Amniotic epithelial cell (primary cell): ENCODE data around the gene RDH12.
A peak's percentile ranks its signal among the peaks of the same experiment; 100 is the strongest.
"Not testable (repeated sequence)": the region's sequence is repeated elsewhere in the genome, so short reads cannot be mapped to it uniquely, and the experiment has no call there.

ENCODE experiments used
- DNase-seq: peaks from one replicate; pipeline ENCODE4 v3.0.0-alpha.2; 2010; ENCODE audit warnings: low read depth

The RDH12 gene

GRCh38 chr14:67701492-67701891 lies at the start of gene RDH12:
RDH12 (plus strand) TSS chr14:67701886; CDS start chr14:67722643, 20,757 bp downstream.
- not testable (repeated sequence) for DNase-seq

GRCh38 chr14:67652189-67652588 lies 49.5 kb upstream of the RDH12 start:
- DNase-seq = no peak

DNA sequence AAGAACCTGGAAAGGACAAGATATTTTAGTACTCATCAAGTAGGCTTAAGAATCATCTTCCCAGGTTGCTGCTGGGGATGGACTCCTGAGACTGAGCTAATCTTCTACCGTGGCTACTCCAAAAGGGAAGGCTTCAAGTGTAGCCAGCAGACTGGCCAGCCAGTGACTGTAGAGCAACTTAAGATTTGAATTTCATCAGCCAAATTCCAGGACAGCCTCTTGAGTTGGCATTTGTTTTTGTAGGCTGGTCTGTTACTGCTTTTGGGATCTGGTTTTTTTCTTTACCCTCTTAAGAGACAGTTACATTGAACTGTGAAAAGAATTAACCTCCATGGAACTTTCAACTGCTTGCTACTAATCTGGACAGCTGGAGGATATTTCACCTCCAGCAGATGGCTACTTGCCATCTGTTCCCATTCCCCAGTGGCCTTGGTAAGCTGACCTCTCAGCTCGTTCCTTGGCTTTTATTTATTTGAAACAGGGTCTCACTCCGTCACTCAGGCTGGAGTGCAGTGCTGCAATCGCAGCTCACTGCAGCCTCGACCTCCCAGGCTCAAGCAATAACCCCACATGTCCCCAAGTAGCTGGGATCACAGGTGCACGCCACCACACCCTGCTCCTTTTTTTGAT lies 47.9 kb upstream of the RDH12 start:
- no peak for DNase-seq

GRCh38 chr14:67663633-67664032 lies 38.1 kb upstream of the RDH12 start:
- no peak for DNase-seq

GRCh38 chr14:67665868-67666267 lies 35.8 kb upstream of the RDH12 start:
- DNase-seq = peak; percentile 63

DNA sequence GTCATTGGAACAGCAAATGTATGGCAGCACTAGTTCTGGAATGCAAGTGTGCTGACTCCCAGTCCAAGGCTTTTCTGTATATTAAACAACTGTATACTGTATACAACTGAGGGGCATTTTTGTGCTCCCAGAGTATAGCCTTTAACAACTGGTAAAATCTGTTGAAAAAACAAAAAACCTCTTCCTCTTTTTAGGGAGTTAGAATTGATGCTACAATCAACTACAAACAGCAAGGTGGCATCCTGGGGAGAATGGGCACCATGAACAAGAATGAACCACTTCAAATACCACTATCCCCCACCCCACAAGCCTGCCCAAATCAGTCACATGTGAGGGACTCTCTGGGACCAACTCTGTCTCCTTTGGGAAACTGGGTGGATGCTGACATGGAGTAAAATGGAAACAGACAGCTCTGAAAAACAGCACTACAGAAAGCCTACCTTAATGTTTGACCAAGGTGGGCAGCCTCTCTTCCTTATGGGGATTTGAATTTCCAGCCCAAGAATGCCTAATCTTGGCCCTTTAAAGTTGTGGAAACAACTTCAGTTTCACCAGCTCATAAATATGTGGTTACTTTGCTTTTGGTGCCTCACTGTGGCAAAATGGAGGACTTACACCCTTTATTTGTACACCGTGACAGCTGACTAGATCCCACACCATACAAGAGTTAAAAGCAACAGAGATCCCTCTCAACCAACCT lies 34.8 kb upstream of the RDH12 start:
- DNase-seq = peak; percentile 63

DNA sequence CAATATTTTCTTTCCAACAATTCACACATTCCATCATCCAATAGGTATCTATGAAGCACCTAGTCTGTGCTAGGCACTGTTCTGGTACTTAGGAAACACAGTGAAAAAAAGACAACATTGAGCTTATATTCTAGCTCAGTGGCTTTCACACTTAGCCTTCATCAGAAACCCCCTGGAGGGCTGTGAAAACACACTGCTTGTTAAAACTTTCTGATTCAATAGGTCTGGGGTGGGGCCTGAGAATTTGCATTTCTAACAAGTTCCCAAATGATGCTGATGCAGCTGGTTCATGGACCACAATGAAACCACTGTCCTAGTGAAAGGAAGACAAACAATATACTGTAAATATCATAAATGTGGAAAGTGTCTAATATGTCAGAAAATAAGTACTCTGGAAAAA lies 33.1 kb upstream of the RDH12 start:
- no peak for DNase-seq

- peak; percentile 47 for DNase-seq
Measured at GRCh38 chr14:67673451-67673850, 28.2 kb upstream of the RDH12 start.

GRCh38 chr14:67674139-67674479 lies 27.6 kb upstream of the RDH12 start:
- DNase-seq = no peak

DNA sequence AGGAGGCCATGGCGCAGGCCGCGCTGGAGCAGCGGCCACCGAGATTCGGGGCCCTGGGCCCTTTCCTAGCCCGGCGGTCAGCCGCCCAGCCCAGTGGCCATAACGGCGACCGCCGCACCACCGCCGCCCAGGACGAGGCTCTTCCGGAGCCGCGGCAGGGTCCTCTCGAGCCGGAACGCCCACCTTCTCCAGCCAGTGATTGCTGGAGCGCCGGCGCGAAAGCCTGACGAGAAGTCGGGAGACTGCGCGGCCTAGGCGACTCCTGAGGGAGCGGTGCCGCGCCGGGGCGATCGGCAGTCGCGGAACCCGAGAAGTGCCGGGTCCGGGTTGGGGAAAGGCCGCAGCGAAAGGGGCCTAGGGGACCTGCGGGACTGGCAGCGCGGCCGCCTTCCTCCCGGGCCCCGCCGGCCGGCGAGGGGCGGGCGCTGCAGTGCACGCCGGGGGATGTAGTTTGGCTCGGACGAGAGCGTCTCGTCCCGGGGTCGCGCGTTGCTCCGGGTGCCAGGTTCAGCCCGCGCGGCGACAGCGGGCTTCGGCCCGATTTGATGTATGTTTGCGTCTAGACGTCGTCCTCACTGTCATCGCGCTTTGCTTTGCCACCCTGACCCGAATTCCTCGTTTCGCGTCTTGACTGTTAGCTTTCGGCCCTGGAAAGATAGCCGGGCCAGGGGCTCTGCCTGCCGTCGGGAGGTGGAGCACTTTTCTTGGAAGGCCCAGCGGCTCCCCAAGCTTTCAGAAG lies 27.0 kb upstream of the RDH12 start, which contains the start of gene VTI1B:
TSS of gene VTI1B (minus strand) at position 153 of the 739 bp plus-strand sequence. CDS start at position 10, 143 bp downstream.
- peak; percentile 59 for DNase-seq

DNA sequence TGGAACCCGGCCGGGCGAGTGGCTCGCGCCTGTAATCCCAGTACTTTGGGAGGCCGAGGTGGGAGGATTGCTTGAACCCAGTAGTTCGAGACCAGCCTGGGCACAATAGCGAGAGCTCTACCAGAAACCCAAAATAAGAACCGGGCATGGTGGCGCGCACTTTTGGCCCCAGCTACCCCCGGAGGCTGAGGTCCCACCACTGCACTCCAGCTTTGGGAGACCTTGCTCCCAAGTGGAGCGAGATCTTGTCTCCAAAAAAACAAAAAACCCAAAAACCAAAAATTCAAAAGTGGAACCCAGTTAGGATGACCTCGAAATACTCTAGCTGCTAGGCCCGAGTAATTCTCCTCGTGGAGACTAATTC lies 26.5 kb upstream of the RDH12 start:
- DNase-seq = no peak

GRCh38 chr14:67679006-67679405 lies 22.7 kb upstream of the RDH12 start:
- DNase-seq = no peak

DNA sequence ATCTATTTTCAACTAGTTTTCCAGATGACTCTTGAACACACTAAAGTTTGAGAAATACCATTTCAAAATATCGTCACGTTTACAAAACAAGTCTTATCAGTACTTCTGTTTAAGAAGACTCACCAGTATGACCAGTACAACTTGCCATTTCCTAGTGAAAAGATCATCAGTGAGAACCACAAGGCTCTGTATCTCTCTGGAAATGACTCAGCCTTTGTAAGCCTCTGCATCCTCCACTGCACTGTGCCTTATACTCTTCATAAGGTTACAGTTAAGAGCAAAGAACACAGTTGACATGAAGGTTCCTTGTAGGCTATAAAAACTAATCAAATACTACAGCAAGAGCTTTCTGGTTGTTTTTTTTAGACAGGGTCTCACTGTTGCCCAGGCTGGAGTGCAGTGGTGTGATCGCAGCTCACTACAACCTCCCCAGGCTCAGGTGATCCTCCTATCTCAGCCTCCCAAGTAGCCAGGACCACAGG lies 21.5 kb upstream of the RDH12 start:
- DNase-seq = peak; percentile 100

DNA sequence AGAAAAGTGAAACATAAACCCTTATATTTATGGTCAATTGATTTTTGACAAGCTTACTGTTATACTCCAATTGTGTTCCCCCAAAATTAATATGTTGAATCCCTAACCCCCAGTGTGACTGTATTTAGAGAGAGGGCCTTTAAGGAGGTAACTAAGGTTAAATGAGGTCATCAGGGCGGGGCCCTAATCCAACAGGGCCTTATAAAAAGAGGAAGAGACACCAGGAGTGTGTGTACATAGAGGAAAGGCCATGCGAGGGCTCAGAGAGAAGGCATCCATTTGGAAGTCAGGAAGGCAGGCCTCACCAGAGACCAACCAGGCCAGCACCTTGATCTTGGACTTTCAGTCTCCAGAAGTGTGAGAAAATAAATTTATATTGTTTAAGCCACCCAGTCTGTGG lies 20.7 kb upstream of the RDH12 start:
- no peak for DNase-seq

DNA sequence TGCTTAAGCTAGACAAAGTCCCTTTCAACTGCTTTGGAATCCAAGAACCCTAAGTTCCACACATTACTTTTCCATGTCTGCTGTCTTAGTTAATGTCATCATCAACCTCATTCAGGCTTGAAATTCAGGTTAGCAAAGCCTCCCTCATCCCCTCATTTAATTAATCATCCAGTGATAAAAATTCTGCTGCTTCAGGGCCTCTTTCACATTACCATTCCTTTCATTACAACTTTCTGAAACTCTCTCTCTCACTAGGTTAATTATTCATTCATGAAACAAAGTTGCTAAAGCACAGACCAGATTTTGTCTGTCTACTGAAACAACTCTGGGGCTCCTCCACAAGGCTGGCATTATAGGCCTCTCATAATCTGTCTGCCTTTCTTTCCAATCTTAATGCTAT lies 17.8 kb upstream of the RDH12 start:
- DNase-seq = peak; percentile 42

DNA sequence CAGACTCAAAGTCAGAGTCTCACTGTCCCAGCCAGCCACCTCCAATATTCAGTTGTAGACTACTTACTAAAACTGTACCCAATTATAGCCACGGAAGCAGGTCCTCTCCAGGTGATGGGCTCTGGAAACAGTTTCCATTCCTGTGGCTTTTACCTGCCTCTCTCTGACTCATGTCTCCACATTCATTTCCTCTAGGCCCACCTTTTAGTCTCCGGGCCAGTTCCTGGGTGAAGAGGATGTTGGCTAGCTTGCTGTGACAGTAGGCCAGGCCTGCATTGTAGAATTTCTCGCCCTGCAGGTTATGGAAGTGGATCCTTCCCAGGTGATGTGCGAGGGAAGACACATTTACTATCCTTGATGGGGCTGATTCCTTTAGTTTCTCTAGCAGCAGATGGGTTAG lies 11.7 kb upstream of the RDH12 start:
- DNase-seq = no peak

GRCh38 chr14:67694791-67695393 lies 6.8 kb upstream of the RDH12 start:
- DNase-seq = peak; percentile 89

DNA sequence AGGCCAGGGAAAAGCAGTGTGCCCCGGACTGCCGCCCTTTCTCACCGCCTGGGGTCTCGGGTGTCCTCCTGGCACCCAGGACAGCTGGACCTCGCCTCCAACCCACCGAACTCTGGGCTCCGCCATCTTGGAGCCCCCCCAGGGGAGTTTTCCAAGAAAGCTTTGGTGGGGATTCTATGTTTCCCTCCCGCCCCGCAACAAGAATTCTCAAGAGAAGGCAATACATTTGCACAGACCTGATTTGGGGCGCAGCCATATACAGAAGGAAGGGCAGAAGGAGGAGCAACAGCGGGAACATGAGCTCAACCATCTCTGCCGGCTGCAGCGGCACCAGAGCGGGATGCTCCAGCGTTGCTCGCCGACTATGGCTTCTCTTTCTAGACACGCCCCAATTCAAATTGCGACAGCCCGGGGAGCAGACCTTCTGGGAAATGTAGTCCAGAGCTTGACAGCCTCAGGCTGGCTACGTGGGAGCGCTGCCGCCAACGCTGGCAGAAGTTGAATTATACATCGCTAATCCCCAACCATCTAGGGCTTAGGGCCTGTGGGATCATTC lies 6.2 kb upstream of the RDH12 start, which contains the start of gene RDH11:
TSS of gene RDH11 (minus strand) at position 371 of the 556 bp plus-strand sequence. CDS start at position 310, 61 bp downstream.
- peak; percentile 95 for DNase-seq

DNA sequence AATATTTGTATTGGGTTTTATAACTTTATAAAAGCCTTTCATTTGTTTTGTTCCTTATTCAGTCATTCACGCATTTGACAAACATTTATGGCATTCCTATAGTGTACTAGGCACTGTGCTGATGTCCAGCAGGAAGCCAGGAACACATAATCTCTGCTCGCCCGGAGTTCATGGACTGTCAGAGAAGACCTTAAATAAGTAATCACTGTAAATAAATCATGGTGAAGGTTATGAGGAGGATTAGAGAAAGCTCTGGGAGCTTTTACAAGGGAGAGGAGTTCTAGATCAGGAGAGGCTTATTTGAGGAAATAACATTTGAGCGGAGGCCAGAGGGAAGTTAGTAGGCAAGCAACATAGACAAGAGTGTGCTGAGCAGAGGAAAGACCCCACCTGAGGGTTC lies 4.7 kb upstream of the RDH12 start:
- DNase-seq = peak; percentile 86

- DNase-seq = no peak
Measured at GRCh38 chr14:67698179-67698578, 3.5 kb upstream of the RDH12 start.

GRCh38 chr14:67703997-67704396 lies 2.3 kb downstream of the RDH12 start:
- DNase-seq = no peak

GRCh38 chr14:67704484-67705089 lies 2.9 kb downstream of the RDH12 start:
- DNase-seq = peak; percentile 57
